A549 (cell line): ENCODE measurements around the gene RAD51. TPM values are rescaled to one million over a fixed set of nuclear protein-coding genes. Genes with fewer than 3 reads are reported as not detected.

Experiments used
- ATAC-seq, 2 experiments: fragments of 200-7000 bp in 1 of 2; fragments of >200 bp in 1 of 2; cut with Nextera tagmentation in 1 of 2; cut with Tn5 transposase in 1 of 2; 3 replicates each; pipeline versions ENCODE4 v1.8.0 to v1.9.1; 2018 to 2020; ENCODE audit warnings: mild to moderate bottlenecking in 1 of 2, moderate library complexity in 1 of 2
- CTCF ChIA-PET: fragments of 300-600 bp; sonication (Branson Sonifier 250); formaldehyde crosslinking; extraction: SDS; loops from one replicate; lab custom pipeline; 2021; ENCODE audit warnings: antibody characterized with exemption, inconsistent platforms; lab: Yijun Ruan, JAX
- POLR2A ChIA-PET: fragments of 350-600 bp; formaldehyde crosslinking; extraction: SDS; loops from one replicate; lab custom pipeline; 2021; ENCODE audit warnings: antibody characterized with exemption, inconsistent platforms; lab: Yijun Ruan, JAX
- DNase-seq, 2 experiments: peaks; one replicate each; pipeline versions ENCODE4 v3.0.0 to v3.0.0-alpha.2; 2011 to 2016; ENCODE audit warnings: low read depth in 1 of 2, low spot score in 1 of 2
- FAIRE-seq: peaks from 2 replicates; lab custom pipeline; 2011; peaks lifted over from hg19 to GRCh38; lab: Jason Lieb, UNC
- H3K27ac ChIP-seq, 2 experiments: fragments of >200 bp; sonication (Bioruptor Twin); formaldehyde crosslinking; 3 replicates each; pipeline ENCODE4 v1.5.1; 2016 to 2017
- H3K4me1 ChIP-seq: fragments of >200 bp; sonication (Bioruptor Twin); formaldehyde crosslinking; 3 replicates; pipeline ENCODE4 v1.6.1; 2016
- H3K4me2 ChIP-seq: fragments of >200 bp; sonication (Bioruptor Twin); formaldehyde crosslinking; 3 replicates; pipeline ENCODE4 v1.6.1; 2016
- H3K4me3 ChIP-seq: fragments of >200 bp; sonication (Bioruptor Twin); formaldehyde crosslinking; 3 replicates; pipeline ENCODE4 v1.5.1; 2016
- H3K9me3 ChIP-seq: fragments of >200 bp; sonication (Bioruptor Twin); formaldehyde crosslinking; 3 replicates; pipeline ENCODE4 v1.6.1; 2016
- CEBPB ChIP-seq, 2 experiments: fragments of >200 bp in 1 of 2; sonication (Bioruptor Twin) in 1 of 2; formaldehyde crosslinking in 1 of 2; IDR thresholded peaks; 2 replicates each; pipeline ENCODE4 v1.6.1; 2012 to 2016
- EP300 ChIP-seq, 2 experiments: fragments of >200 bp; sonication (Bioruptor Twin); formaldehyde crosslinking; IDR thresholded peaks; 2 replicates in 1 of 2; 3 replicates in 1 of 2; pipeline ENCODE4 v1.6.1; 2016 to 2017
- GATA3 ChIP-seq: IDR thresholded peaks from 2 replicates; pipeline ENCODE4 v1.6.1; 2012; ENCODE audit warnings: borderline replicate concordance
- HOXA7 ChIP-seq: fragments of 250-450 bp; sonication (Bioruptor Pico); IDR thresholded peaks from 2 replicates; pipeline ENCODE4 v1.5.0; 2020; ENCODE audit warnings: mild to moderate bottlenecking, moderate library complexity
- JUN ChIP-seq, 2 experiments: fragments of >200 bp; sonication (Bioruptor Twin); formaldehyde crosslinking; IDR thresholded peaks; 2 replicates in 1 of 2; 3 replicates in 1 of 2; pipeline ENCODE4 v1.6.1; 2016 to 2017
- KDM1A ChIP-seq: fragments of 200-600 bp; sonication (generic); IDR thresholded peaks from 2 replicates; pipeline ENCODE4 v1.6.1; 2016; ENCODE audit warnings: low read depth, mild to moderate bottlenecking
- NFE2L2 ChIP-seq: fragments of 150-350 bp; conservative IDR thresholded peaks from 2 replicates; pipeline ENCODE4 v1.6.1; 2014; ENCODE audit warnings: low read length
- POLR2AphosphoS2 ChIP-seq: conservative IDR thresholded peaks from 2 replicates; pipeline ENCODE4 v1.6.1; 2012; ENCODE audit warnings: low read length, improper control_type of control experiment, inconsistent platforms
- RAD21 ChIP-seq, 2 experiments: fragments of >200 bp in 1 of 2; sonication (Bioruptor Twin) in 1 of 2; formaldehyde crosslinking in 1 of 2; IDR thresholded peaks in 1 of 2; conservative IDR thresholded peaks in 1 of 2; 2 replicates in 1 of 2; 3 replicates in 1 of 2; pipeline ENCODE4 v1.6.1; 2012 to 2018; ENCODE audit warnings: inconsistent platforms in 1 of 2
- RARB ChIP-seq: fragments of 250-450 bp; sonication (Bioruptor Pico); IDR thresholded peaks from 2 replicates; pipeline ENCODE4 v1.8.0; 2021; ENCODE audit warnings: mild to moderate bottlenecking, moderate library complexity
- SMC3 ChIP-seq: fragments of >200 bp; sonication (Bioruptor Twin); formaldehyde crosslinking; IDR thresholded peaks from 3 replicates; pipeline ENCODE4 v1.6.1; 2018; ENCODE audit warnings: inconsistent platforms
- TFCP2L1 ChIP-seq: fragments of 250-450 bp; sonication (Bioruptor Pico); IDR thresholded peaks from 2 replicates; pipeline ENCODE4 v1.5.0; 2021; ENCODE audit warnings: mild to moderate bottlenecking
- ZFP36 ChIP-seq: fragments of 450-650 bp; IDR thresholded peaks from 2 replicates; pipeline ENCODE4 v1.6.1; 2014; ENCODE audit warnings: borderline replicate concordance; ENCODE audit not compliant: partially characterized antibody
- ZNF302 ChIP-seq: fragments of 250-450 bp; sonication (Bioruptor Pico); IDR thresholded peaks from 2 replicates; pipeline ENCODE4 v1.9.0; 2021; ENCODE audit warnings: inconsistent platforms, mild to moderate bottlenecking, moderate library complexity
- ZSCAN20 ChIP-seq: fragments of 250-450 bp; sonication (Bioruptor Pico); IDR thresholded peaks from 2 replicates; pipeline ENCODE4 v1.8.0; 2022; ENCODE audit warnings: mild to moderate bottlenecking, moderate library complexity
- WGBS: methylation state at CpG from one replicate; pipeline ENCODE4 v1.1.6; 2017; ENCODE audit errors: missing lambda C conversion rate; 5-methylcytosine and 5-hydroxymethylcytosine counted together
- polyA plus RNA-seq, 4 experiments: library from polyadenylated mRNA; depleted of rRNA in 3 of 4; stranded (reverse); fragments of >200 nt; fragmentation: RNase III in 1 of 4; extraction: RNeasy Plus Mini Kit Qiagen cat#74134 plus additional on column Dnase treatment in 1 of 4; gene quantifications; 2 replicates in 3 of 4; 3 replicates in 1 of 4; pipeline ENCODE4 v1.2.3, GENCODE V29; 2011 to 2017
- TF ChIP-seq, protein P1 (sequence below): fragments of >200 bp; sonication (Bioruptor Twin); formaldehyde crosslinking; IDR thresholded peaks from 3 replicates; pipeline ENCODE4 v1.5.1; 2016
- TF ChIP-seq, protein P2 (sequence below): fragments of >200 bp; sonication (Bioruptor Twin); formaldehyde crosslinking; IDR thresholded peaks from 3 replicates; pipeline ENCODE4 v1.6.1; 2016
- TF ChIP-seq, protein P3 (sequence below): IDR thresholded peaks from 2 replicates; pipeline ENCODE4 v1.6.1; 2012
- TF ChIP-seq, protein P4 (sequence below): fragments of 250-450 bp; sonication (Bioruptor Pico); IDR thresholded peaks from 2 replicates; pipeline ENCODE4 v1.5.0; 2020; ENCODE audit warnings: low read depth, mild to moderate bottlenecking, moderate library complexity
- TF ChIP-seq, protein P5 (sequence below): fragments of 150-350 bp; IDR thresholded peaks from 2 replicates; pipeline ENCODE4 v1.6.1; 2014; ENCODE audit warnings: low read depth, mild to moderate bottlenecking, low read length

Gene RAD51
- polyA plus RNA-seq, 2 of the 4 experiments (the other 2 are of a cell fraction): 12.9 to 14.4 TPM

DNA sequence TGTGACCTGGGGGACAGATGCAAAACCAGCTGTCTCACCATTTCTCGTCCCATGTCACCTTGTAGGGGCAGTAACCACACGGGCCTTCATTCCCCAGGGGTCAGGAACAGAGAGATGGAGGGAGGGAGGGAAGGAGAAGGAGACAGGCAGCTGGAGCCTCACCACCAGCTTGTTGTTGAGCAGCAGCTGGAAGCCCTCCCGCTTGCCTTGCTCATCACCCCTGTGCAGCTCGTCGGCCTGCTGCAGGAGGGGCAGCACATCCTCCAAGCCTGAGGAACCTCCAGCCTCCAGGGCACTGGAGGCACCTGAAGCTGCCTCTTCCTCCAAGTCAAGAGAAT is 49.8 kb downstream of the RAD51 start:
- peak overlapping the region in 1 of 2 experiments; percentile 8; a peak in 2 of 6 replicates for H3K27ac ChIP-seq
- ATAC-seq: no peak
- DNase-seq: no peak
- FAIRE-seq: no peak
- POLR2A ChIA-PET: interaction anchor here (1.0 kb wide), 1 partner anchor 149 kb away, joined by 4 read pairs; the partner anchor contains the start of gene VPS18
- H3K4me1 ChIP-seq: peaks cover 14% of the 10 kb centered on the region
- WGBS: 93% methylated on average over 5 of the region's 5 CpGs
- CTCF ChIA-PET: interaction anchor here (0.6 to 2.9 kb wide), 13 partner anchors 9 to 391 kb away, joined by 3 to 15 read pairs (median 4); partner anchors contain the start of gene RHOV
- TF ChIP-seq GATA3 (no peak), ZSCAN20 (CRISPR knock-in tag) (no peak), RARB (no peak), CEBPB (IDR thresholded peaks at IDR 0.05) (no peak), JUN (IDR thresholded peaks at IDR 0.05) (no peak), KDM1A (no peak)
- TF ChIP-seq, protein P1, sequence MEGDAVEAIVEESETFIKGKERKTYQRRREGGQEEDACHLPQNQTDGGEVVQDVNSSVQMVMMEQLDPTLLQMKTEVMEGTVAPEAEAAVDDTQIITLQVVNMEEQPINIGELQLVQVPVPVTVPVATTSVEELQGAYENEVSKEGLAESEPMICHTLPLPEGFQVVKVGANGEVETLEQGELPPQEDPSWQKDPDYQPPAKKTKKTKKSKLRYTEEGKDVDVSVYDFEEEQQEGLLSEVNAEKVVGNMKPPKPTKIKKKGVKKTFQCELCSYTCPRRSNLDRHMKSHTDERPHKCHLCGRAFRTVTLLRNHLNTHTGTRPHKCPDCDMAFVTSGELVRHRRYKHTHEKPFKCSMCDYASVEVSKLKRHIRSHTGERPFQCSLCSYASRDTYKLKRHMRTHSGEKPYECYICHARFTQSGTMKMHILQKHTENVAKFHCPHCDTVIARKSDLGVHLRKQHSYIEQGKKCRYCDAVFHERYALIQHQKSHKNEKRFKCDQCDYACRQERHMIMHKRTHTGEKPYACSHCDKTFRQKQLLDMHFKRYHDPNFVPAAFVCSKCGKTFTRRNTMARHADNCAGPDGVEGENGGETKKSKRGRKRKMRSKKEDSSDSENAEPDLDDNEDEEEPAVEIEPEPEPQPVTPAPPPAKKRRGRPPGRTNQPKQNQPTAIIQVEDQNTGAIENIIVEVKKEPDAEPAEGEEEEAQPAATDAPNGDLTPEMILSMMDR: no peak
- H3K4me3 ChIP-seq: no peak overlapping the region
- no peak overlapping the region for H3K4me2 ChIP-seq
- H3K9me3 ChIP-seq: no peaks in the 10 kb centered on the region

DNA sequence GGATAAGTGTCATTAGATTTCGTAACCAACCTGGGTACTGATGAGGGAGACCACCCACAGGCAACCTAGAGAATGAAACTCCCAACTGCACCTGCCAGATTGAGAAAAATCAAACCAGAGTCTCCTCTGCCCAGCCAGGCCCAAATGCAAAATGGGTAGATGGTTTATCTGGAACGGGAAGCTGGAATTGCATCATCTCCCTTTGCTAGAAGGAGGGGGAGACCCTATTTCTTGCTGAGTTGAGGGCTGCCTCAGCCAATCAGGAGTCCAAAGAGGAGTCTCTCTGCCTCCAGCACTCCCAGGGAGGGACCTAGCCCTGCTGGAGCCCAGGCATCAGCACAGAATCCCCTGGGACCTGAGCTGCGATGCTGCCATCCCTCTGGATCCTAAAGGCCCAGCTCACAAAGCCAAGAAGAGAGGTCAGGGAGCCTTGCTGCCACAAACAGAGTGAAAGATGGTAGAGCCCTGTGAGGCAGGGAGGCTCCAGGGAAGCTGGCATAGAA is 52.0 kb downstream of the RAD51 start:
- H3K4me3 ChIP-seq: no peak overlapping the region
- H3K27ac ChIP-seq: no peak overlapping the region
- no peak for DNase-seq
- peaks cover 14% of the 10 kb centered on the region for H3K4me1 ChIP-seq
- TF ChIP-seq ZNF302 (CRISPR knock-in tag) (no peak), CEBPB (IDR thresholded peaks at IDR 0.05) (peak in 1 of 2 experiments; percentile 27; a peak in 1 of 4 replicates)
- 66% methylated on average over 3 of the region's 3 CpGs for WGBS
- CTCF ChIA-PET: interaction anchor here (0.7 to 2.9 kb wide), 20 partner anchors 11 to 149 kb away, joined by 3 to 17 read pairs (median 5); partner anchors contain the start of genes GCHFR and VPS18
- no peak for FAIRE-seq
- POLR2A ChIA-PET: interaction anchor here (0.7 to 1.0 kb wide), 2 partner anchors 41 to 148 kb away, joined by 3 to 5 read pairs; partner anchors contain the start of gene VPS18
- ATAC-seq: peak in 1 of 2 experiments; percentile 13; a peak in 1 of 6 replicates
- H3K9me3 ChIP-seq: no peaks in the 10 kb centered on the region
- no peak overlapping the region for H3K4me2 ChIP-seq

DNA sequence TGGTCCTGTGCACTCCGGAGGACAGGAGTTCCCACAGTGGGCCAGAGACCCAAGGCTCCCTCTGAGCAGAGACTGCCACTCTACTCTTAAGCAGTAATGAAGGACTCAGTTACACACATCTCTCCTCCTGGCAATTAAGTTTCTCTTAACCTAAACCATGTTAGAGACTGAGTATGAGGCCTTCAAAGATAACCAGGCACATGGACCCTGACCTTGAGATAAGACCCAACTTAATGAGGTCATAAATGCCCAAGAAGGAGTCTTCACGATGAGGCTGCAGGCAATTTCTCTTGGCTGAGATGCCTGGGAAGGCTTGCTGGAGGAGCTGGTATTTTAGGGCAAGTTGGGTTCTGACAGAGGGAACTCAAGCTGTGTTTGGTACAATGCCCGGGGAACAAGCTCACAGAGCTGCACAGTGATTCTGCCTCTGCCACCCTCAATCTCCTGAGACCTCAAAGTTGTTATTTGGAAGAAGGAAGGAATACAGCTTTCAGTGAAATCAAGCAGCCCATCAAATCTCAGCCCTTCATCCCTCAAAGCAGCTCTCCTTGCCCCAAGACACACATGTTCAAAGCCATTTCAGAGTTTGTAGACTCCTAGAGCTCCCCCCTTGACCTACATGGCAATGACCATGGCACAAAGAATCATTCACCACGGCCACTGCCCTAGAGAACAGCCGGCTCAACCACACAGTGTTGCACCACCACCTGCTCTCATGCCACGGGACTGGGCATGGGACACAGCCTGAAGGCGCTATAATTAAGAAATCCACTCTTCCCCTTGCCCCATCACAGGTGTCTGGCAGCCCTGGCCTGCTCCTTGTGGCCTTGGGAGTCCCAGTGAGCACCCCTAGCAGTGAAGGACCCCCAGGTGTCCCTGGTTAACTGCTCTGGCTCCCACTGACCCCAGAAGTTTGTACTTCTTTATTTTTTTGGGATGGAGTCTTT is 53.0 kb downstream of the RAD51 start:
- Histone ChIP-seq H3K4me1 (peaks cover 14% of the 10 kb centered on the region), H3K9me3 (no peaks in the 10 kb centered on the region), H3K4me3 (no peak overlapping the region), H3K27ac (no peak overlapping the region), H3K4me2 (no peak overlapping the region)
- WGBS: 85% methylated on average over 7 of the region's 7 CpGs
- POLR2A ChIA-PET: no interaction called here
- no peak for ATAC-seq
- CTCF ChIA-PET: interaction anchor here (0.7 to 2.9 kb wide), 9 partner anchors 8 to 148 kb away, joined by 3 to 17 read pairs (median 5); no protein-coding TSS in a partner anchor
- no peak for DNase-seq
- no peak for FAIRE-seq
- TF ChIP-seq, protein P2, sequence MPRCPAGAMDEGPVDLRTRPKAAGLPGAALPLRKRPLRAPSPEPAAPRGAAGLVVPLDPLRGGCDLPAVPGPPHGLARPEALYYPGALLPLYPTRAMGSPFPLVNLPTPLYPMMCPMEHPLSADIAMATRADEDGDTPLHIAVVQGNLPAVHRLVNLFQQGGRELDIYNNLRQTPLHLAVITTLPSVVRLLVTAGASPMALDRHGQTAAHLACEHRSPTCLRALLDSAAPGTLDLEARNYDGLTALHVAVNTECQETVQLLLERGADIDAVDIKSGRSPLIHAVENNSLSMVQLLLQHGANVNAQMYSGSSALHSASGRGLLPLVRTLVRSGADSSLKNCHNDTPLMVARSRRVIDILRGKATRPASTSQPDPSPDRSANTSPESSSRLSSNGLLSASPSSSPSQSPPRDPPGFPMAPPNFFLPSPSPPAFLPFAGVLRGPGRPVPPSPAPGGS: no peak
- TF ChIP-seq POLR2AphosphoS2 (no peak), HOXA7 (CRISPR knock-in tag) (no peak), RAD21 (conservative IDR thresholded peaks at IDR 0.05 in 1 of 2, IDR thresholded peaks at IDR 0.05 in 1 of 2) (no peak), SMC3 (no peak), NFE2L2 (no peak), CEBPB (IDR thresholded peaks at IDR 0.05) (no peak), GATA3 (no peak), ZFP36 (no peak), EP300 (IDR thresholded peaks at IDR 0.05) (no peak), ZNF302 (CRISPR knock-in tag) (no peak), TFCP2L1 (CRISPR knock-in tag) (no peak)
- TF ChIP-seq, protein P3, sequence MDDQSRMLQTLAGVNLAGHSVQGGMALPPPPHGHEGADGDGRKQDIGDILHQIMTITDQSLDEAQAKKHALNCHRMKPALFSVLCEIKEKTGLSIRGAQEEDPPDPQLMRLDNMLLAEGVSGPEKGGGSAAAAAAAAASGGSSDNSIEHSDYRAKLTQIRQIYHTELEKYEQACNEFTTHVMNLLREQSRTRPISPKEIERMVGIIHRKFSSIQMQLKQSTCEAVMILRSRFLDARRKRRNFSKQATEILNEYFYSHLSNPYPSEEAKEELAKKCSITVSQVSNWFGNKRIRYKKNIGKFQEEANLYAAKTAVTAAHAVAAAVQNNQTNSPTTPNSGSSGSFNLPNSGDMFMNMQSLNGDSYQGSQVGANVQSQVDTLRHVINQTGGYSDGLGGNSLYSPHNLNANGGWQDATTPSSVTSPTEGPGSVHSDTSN: no peak
- TF ChIP-seq, protein P4, sequence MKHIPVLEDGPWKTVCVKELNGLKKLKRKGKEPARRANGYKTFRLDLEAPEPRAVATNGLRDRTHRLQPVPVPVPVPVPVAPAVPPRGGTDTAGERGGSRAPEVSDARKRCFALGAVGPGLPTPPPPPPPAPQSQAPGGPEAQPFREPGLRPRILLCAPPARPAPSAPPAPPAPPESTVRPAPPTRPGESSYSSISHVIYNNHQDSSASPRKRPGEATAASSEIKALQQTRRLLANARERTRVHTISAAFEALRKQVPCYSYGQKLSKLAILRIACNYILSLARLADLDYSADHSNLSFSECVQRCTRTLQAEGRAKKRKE: no peak
- TF ChIP-seq, protein P5, sequence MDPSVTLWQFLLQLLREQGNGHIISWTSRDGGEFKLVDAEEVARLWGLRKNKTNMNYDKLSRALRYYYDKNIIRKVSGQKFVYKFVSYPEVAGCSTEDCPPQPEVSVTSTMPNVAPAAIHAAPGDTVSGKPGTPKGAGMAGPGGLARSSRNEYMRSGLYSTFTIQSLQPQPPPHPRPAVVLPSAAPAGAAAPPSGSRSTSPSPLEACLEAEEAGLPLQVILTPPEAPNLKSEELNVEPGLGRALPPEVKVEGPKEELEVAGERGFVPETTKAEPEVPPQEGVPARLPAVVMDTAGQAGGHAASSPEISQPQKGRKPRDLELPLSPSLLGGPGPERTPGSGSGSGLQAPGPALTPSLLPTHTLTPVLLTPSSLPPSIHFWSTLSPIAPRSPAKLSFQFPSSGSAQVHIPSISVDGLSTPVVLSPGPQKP: no peak
